Muscle of leg (tissue), 11 donors: ENCODE data around the gene FAM53A. TPM values are rescaled to one million over a fixed set of nuclear protein-coding genes. Genes with fewer than 3 reads are reported as not detected.

Experiments
- DNase-seq: peaks from one replicate; pipeline ENCODE4 v3.0.0; 2013
- H3K27ac ChIP-seq: one replicate; pipeline ENCODE4 v1.5.1; 2013; ENCODE audit warnings: mild to moderate bottlenecking, low read length, control low read depth
- H3K27me3 ChIP-seq: one replicate; pipeline ENCODE4 v1.6.1; 2013; ENCODE audit warnings: low read length; ENCODE audit not compliant: control insufficient read depth, insufficient read depth
- H3K36me3 ChIP-seq: one replicate; pipeline ENCODE4 v1.6.1; 2013; ENCODE audit warnings: low read length; ENCODE audit not compliant: control insufficient read depth, insufficient read depth
- H3K4me1 ChIP-seq: one replicate; pipeline ENCODE4 v1.6.1; 2013; ENCODE audit warnings: low read length; ENCODE audit not compliant: control insufficient read depth, insufficient read depth
- H3K4me3 ChIP-seq: one replicate; pipeline ENCODE4 v1.5.1; 2013; ENCODE audit warnings: low read length, control low read depth
- H3K9me3 ChIP-seq: replicated peaks from 2 replicates; pipeline ENCODE4 v1.6.1; 2013; ENCODE audit warnings: low read depth, low read length; ENCODE audit not compliant: control insufficient read depth
- WGBS: methylation state at CpG from one replicate; pipeline ENCODE4 v1.1.5; 2013; ENCODE audit warnings: missing lambda C conversion rate; ENCODE audit not compliant: insufficient coverage; 5-methylcytosine and 5-hydroxymethylcytosine counted together
- polyA plus RNA-seq, 8 donors: library from polyadenylated mRNA; unstranded; fragments of 120-200 nt; gene quantifications; one replicate each; pipeline versions ENCODE4 v1.2.1 to v1.2.3, GENCODE V29; 2013; ENCODE audit warnings: inconsistent platforms in 1 of 8, low replicate concordance in 1 of 8; ENCODE audit not compliant: insufficient read length in 8 of 8, insufficient read depth in 1 of 8
- total RNA-seq: library from RNA; stranded (reverse); fragments of 120-200 nt; gene quantifications from one replicate; pipeline ENCODE4 v1.2.4, GENCODE V29; 2013

Gene FAM53A
- total and polyA plus RNA-seq, 9 donors: 1.2 to 2.4 (median 1.5) TPM

- H3K4me3 ChIP-seq: no peak overlapping the region
- DNase-seq: no peak
These were observed 90.7 kb downstream of the FAM53A start for GRCh38 chr4:1593458-1593857.

GRCh38 chr4:1592709-1593417, 91.2 kb downstream of the FAM53A start:
- H3K9me3 ChIP-seq: peaks cover 11% of the 10 kb centered on the region
- no peak overlapping the region for H3K27ac ChIP-seq
- no peak overlapping the region for H3K4me3 ChIP-seq
- peaks cover 23% of the 10 kb centered on the region for H3K27me3 ChIP-seq
- no peaks in the 10 kb centered on the region for H3K4me1 ChIP-seq
- DNase-seq: no peak
- 84% methylated on average over 62 of the region's 62 CpGs for WGBS
- H3K36me3 ChIP-seq: no peaks in the 10 kb centered on the region

More at GRCh38 chr4:1593458-1593857, 90.7 kb downstream of the FAM53A start:
- Histone ChIP-seq H3K27ac (no peak overlapping the region), H3K27me3 (peaks cover 23% of the 10 kb centered on the region), H3K36me3 (no peaks in the 10 kb centered on the region), H3K9me3 (peaks cover 11% of the 10 kb centered on the region), H3K4me1 (no peaks in the 10 kb centered on the region)
- 46% methylated on average over 11 of the region's 19 CpGs for WGBS

- Histone ChIP-seq H3K4me3 (no peak overlapping the region), H3K9me3 (peaks cover 11% of the 10 kb centered on the region), H3K36me3 (no peaks in the 10 kb centered on the region), H3K27ac (no peak overlapping the region), H3K27me3 (peaks cover 23% of the 10 kb centered on the region), H3K4me1 (no peaks in the 10 kb centered on the region)
- DNase-seq: no peak
- WGBS: 94% methylated on average over 17 of the region's 36 CpGs
These were observed 91.9 kb downstream of the FAM53A start for GRCh38 chr4:1592068-1592708.

- no peak overlapping the region for H3K4me3 ChIP-seq
- 88% methylated on average over 1 of the region's 3 CpGs for WGBS
- H3K9me3 ChIP-seq: peaks cover 11% of the 10 kb centered on the region
- no peak overlapping the region for H3K27ac ChIP-seq
- no peaks in the 10 kb centered on the region for H3K4me1 ChIP-seq
- H3K36me3 ChIP-seq: no peaks in the 10 kb centered on the region
- no peak for DNase-seq
- peaks cover 23% of the 10 kb centered on the region for H3K27me3 ChIP-seq
These were observed 93.0 kb downstream of the FAM53A start for GRCh38 chr4:1591107-1591506.

- WGBS: 62% methylated on average over 2 of the region's 4 CpGs
- Histone ChIP-seq H3K4me1 (no peaks in the 10 kb centered on the region), H3K9me3 (peaks cover 11% of the 10 kb centered on the region), H3K27me3 (peaks cover 21% of the 10 kb centered on the region), H3K4me3 (no peak overlapping the region), H3K36me3 (no peaks in the 10 kb centered on the region), H3K27ac (no peak overlapping the region)
- no peak for DNase-seq
These were observed 93.9 kb downstream of the FAM53A start for GRCh38 chr4:1590244-1590643.

Other genes with a start within 250 kb of the FAM53A start
- gene SLBP, start 28.0 kb upstream of the FAM53A start, total RNA-seq: 39.9 TPM
- gene SLBP, start 28.0 kb upstream of the FAM53A start, polyA plus RNA-seq: 10 to 100 TPM; 36.9 to 48.8 (median 42.8) TPM
- gene TMEM129, start 37.0 kb upstream of the FAM53A start, total RNA-seq: 20.3 TPM
- gene TMEM129, start 37.0 kb upstream of the FAM53A start, polyA plus RNA-seq: 10 to 100 TPM; 19.7 to 28.4 (median 24.2) TPM
- gene TACC3, start 37.2 kb upstream of the FAM53A start, total RNA-seq: 8.9 TPM
- gene TACC3, start 37.2 kb upstream of the FAM53A start, polyA plus RNA-seq: 10 to 100 TPM; 23.9 to 37.9 (median 32.6) TPM
- 0.89 TPM for gene FGFR3, start 109.0 kb upstream of the FAM53A start, total RNA-seq
- gene FGFR3, start 109.0 kb upstream of the FAM53A start, polyA plus RNA-seq: 10 to 100 TPM in 2 of 8 donors, 1 to 10 TPM in 6; 1.1 to 14.0 (median 2.0) TPM
- gene LETM1, start 171.8 kb upstream of the FAM53A start, total RNA-seq: 13.4 TPM
- gene LETM1, start 171.8 kb upstream of the FAM53A start, polyA plus RNA-seq: 10 to 100 TPM; 11.7 to 20.1 (median 16.0) TPM
- gene NSD2, start 187.1 kb upstream of the FAM53A start, total RNA-seq: 43.2 TPM
- 10 to 100 TPM; 35.7 to 56.5 (median 42.9) TPM for gene NSD2, start 187.1 kb upstream of the FAM53A start, polyA plus RNA-seq